WTC11 (cell line): ENCODE measurements around the gene TRAPPC8. TPM values are rescaled to one million over a fixed set of nuclear protein-coding genes. Genes with fewer than 3 reads are reported as not detected.

Source experiments
- ATAC-seq: fragments of 200-7000 bp; cut with Tn5 transposase; 2 replicates; pipeline ENCODE4 v1.10.0; 2021; ENCODE audit warnings: mild to moderate bottlenecking, moderate library complexity
- CTCF ChIA-PET: fragments of 300-600 bp; sonication (Branson Sonifier 250); formaldehyde crosslinking; loops from one replicate; lab custom pipeline; 2021; ENCODE audit warnings: antibody characterized with exemption; lab: Charles Lee
- POLR2A ChIA-PET: fragments of 350-600 bp; sonication (Branson Sonifier 250); formaldehyde crosslinking; loops from one replicate; lab custom pipeline; 2021; ENCODE audit warnings: antibody characterized with exemption; lab: Charles Lee
- DNase-seq: peaks from one replicate; pipeline ENCODE4 v3.0.0; 2021; ENCODE audit warnings: low spot score
- H3K27ac Mint-ChIP-seq: 2 replicates; pipeline ENCODE4 v1.8.0; 2021; ENCODE audit warnings: mixed read lengths
- H3K27me3 Mint-ChIP-seq: 2 replicates; pipeline ENCODE4 v1.8.0; 2021; ENCODE audit warnings: low read depth, mild to moderate bottlenecking, moderate library complexity, mixed read lengths
- H3K36me3 Mint-ChIP-seq: 2 replicates; pipeline ENCODE4 v1.8.0; 2021; ENCODE audit warnings: mixed read lengths
- H3K4me1 Mint-ChIP-seq: 2 replicates; pipeline ENCODE4 v1.8.0; 2022; ENCODE audit warnings: mixed read lengths
- H3K4me3 Mint-ChIP-seq: 2 replicates; pipeline ENCODE4 v1.8.0; 2021; ENCODE audit warnings: mild to moderate bottlenecking, moderate library complexity, mixed read lengths
- H3K9me3 Mint-ChIP-seq: 2 replicates; pipeline ENCODE4 v1.8.0; 2021; ENCODE audit warnings: mixed read lengths
- CTCF ChIP-seq: fragments of 200-600 bp; IDR thresholded peaks from 2 replicates; pipeline ENCODE4 v1.8.0; 2022; ENCODE audit warnings: antibody characterized with exemption
- ERG ChIP-seq: fragments of 250-450 bp; sonication (Bioruptor Pico); IDR thresholded peaks from 2 replicates; pipeline ENCODE4 v1.8.0; 2021; ENCODE audit warnings: mild to moderate bottlenecking
- ETV6 ChIP-seq: sonication (generic); formaldehyde crosslinking; IDR thresholded peaks from 2 replicates; pipeline ENCODE4 v1.8.1; 2022; ENCODE audit warnings: mild to moderate bottlenecking, missing genetic modification reagents
- FOXP1 ChIP-seq: sonication (generic); formaldehyde crosslinking; IDR thresholded peaks from 2 replicates; pipeline ENCODE4 v1.8.0; 2022; ENCODE audit warnings: missing genetic modification reagents, mild to moderate bottlenecking, moderate library complexity, borderline replicate concordance
- FOXP4 ChIP-seq: sonication (generic); formaldehyde crosslinking; IDR thresholded peaks from 2 replicates; pipeline ENCODE4 v1.8.0; 2022; ENCODE audit warnings: mild to moderate bottlenecking, missing genetic modification reagents
- JAZF1 ChIP-seq: fragments of 250-450 bp; sonication (Bioruptor Pico); IDR thresholded peaks from 2 replicates; pipeline ENCODE4 v1.9.0; 2021; ENCODE audit warnings: moderate library complexity, mild to moderate bottlenecking, inconsistent platforms
- JUN ChIP-seq: sonication (generic); formaldehyde crosslinking; IDR thresholded peaks from 2 replicates; pipeline ENCODE4 v1.8.0; 2023; ENCODE audit warnings: mild to moderate bottlenecking, missing genetic modification reagents
- NR3C1 ChIP-seq: sonication (generic); formaldehyde crosslinking; conservative IDR thresholded peaks from 2 replicates; pipeline ENCODE4 v1.8.1; 2023; ENCODE audit warnings: low read depth, mild to moderate bottlenecking, missing genetic modification reagents
- PRDM15 ChIP-seq: sonication (generic); formaldehyde crosslinking; IDR thresholded peaks from 2 replicates; pipeline ENCODE4 v1.8.0; 2022; ENCODE audit warnings: missing genetic modification reagents
- RORB ChIP-seq: fragments of 250-450 bp; sonication (Bioruptor Pico); IDR thresholded peaks from 2 replicates; pipeline ENCODE4 v1.9.0; 2021; ENCODE audit warnings: mild to moderate bottlenecking
- SOX15 ChIP-seq: fragments of 250-450 bp; sonication (Bioruptor Pico); IDR thresholded peaks from 2 replicates; pipeline ENCODE4 v1.9.0; 2021; ENCODE audit warnings: mild to moderate bottlenecking
- SP1 ChIP-seq: sonication (generic); formaldehyde crosslinking; conservative IDR thresholded peaks from 2 replicates; pipeline ENCODE4 v1.8.1; 2022; ENCODE audit warnings: missing genetic modification reagents
- TEAD1 ChIP-seq: sonication (generic); formaldehyde crosslinking; IDR thresholded peaks from 2 replicates; pipeline ENCODE4 v1.8.0; 2022; ENCODE audit warnings: mild to moderate bottlenecking, missing genetic modification reagents
- USF1 ChIP-seq: sonication (generic); formaldehyde crosslinking; IDR thresholded peaks from 2 replicates; pipeline ENCODE4 v1.8.0; 2022; ENCODE audit warnings: mild to moderate bottlenecking, missing genetic modification reagents
- ZNF121 ChIP-seq: sonication (generic); formaldehyde crosslinking; IDR thresholded peaks from 2 replicates; pipeline ENCODE4 v1.8.0; 2023; ENCODE audit warnings: missing genetic modification reagents
- ZNF671 ChIP-seq: fragments of 250-450 bp; sonication (Bioruptor Pico); IDR thresholded peaks from 2 replicates; pipeline ENCODE4 v1.8.0; 2021; ENCODE audit warnings: mild to moderate bottlenecking
- total RNA-seq: library from RNA; stranded (reverse); gene quantifications from 3 replicates; pipeline ENCODE4 v1.2.3, GENCODE V29; 2021
- TF ChIP-seq, protein P1 (sequence below): sonication (generic); formaldehyde crosslinking; IDR thresholded peaks from 2 replicates; pipeline ENCODE4 v1.8.1; 2022; ENCODE audit warnings: mild to moderate bottlenecking, moderate library complexity, missing genetic modification reagents
- TF ChIP-seq, protein P2 (sequence below): sonication (generic); formaldehyde crosslinking; IDR thresholded peaks from 2 replicates; pipeline ENCODE4 v1.8.1; 2023; ENCODE audit warnings: mild to moderate bottlenecking, missing genetic modification reagents, borderline replicate concordance
- TF ChIP-seq, protein P3 (sequence below): sonication (generic); formaldehyde crosslinking; IDR thresholded peaks from 2 replicates; pipeline ENCODE4 v1.8.1; 2023; ENCODE audit warnings: mild to moderate bottlenecking, missing genetic modification reagents, moderate library complexity

TRAPPC8 gene
- total RNA-seq, 1 experiment from 2014 or later, result 56.3 TPM

DNA sequence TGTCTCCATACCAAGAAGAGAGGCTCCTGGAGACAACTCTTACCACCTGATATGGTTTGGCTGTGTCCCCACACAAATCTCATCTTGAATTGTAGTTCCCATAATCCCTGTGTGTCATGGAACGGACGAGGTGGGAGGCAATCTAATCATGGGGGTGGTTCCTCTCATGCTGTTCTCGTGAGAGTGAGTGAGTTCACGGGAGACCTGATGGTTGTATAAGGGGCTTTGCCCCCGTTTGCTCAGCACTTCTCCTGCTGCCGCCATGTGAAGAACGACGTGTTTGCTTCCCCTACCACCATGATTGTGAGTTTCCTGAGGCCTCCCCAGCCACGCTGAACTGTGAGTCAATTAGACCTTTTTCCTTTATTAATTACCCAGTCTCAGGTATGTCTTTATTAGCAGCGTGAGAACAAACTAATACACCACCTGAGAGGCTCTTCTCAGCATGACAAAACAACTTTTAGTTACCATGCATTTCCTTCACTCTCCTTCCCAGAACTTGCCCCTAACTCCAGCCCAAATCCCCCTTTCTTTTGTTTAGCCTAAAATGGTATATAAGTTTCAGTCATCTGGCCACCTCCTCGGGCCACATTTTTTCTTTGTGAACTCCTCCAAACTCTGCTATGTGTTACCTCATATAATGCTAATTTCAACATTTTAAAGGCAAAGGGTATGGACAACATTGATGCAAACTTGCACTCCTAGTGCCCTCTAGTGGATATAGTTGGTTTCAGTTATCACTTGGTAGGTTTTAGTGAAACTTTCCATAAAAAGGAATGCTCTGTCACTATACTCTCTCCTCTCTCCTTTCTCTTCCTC is 123.6 kb downstream of the TRAPPC8 start:
- H3K27ac Mint-ChIP-seq, result peak overlapping the region; percentile 91
- H3K36me3 Mint-ChIP-seq, result peaks cover 23% of the 10 kb centered on the region
- H3K9me3 Mint-ChIP-seq, result peaks cover 18% of the 10 kb centered on the region
- DNase-seq, result no peak
- H3K4me3 Mint-ChIP-seq, result peak overlapping the region; percentile 42
- H3K4me1 Mint-ChIP-seq, result peaks cover 44% of the 10 kb centered on the region
- ChIA-PET CTCF (interaction anchor here (0.7 to 1.6 kb wide), 10 partner anchors 68 to 264 kb away, joined by 3 to 9 read pairs (median 4); no protein-coding TSS in a partner anchor), POLR2A (no interaction called here)
- TF ChIP-seq SOX15 (CRISPR knock-in tag), result no peak
- TF ChIP-seq TEAD1, result no peak
- TF ChIP-seq FOXP1 (CRISPR knock-in tag), result no peak
- no peak for TF ChIP-seq ZNF121 (CRISPR knock-in tag)
- TF ChIP-seq RORB (CRISPR knock-in tag), result no peak
- TF ChIP-seq, protein P1, sequence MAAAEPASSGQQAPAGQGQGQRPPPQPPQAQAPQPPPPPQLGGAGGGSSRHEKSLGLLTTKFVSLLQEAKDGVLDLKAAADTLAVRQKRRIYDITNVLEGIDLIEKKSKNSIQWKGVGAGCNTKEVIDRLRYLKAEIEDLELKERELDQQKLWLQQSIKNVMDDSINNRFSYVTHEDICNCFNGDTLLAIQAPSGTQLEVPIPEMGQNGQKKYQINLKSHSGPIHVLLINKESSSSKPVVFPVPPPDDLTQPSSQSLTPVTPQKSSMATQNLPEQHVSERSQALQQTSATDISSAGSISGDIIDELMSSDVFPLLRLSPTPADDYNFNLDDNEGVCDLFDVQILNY (CRISPR knock-in tag), result no peak
- no peak for TF ChIP-seq ZNF671
- TF ChIP-seq SP1 (CRISPR knock-in tag), result 0 out of 2 replicates have a peak, but pooled peaks have one; percentile 19
- no peak for TF ChIP-seq ERG (CRISPR knock-in tag)
- TF ChIP-seq FOXP4 (CRISPR knock-in tag), result no peak
- TF ChIP-seq, protein P2, sequence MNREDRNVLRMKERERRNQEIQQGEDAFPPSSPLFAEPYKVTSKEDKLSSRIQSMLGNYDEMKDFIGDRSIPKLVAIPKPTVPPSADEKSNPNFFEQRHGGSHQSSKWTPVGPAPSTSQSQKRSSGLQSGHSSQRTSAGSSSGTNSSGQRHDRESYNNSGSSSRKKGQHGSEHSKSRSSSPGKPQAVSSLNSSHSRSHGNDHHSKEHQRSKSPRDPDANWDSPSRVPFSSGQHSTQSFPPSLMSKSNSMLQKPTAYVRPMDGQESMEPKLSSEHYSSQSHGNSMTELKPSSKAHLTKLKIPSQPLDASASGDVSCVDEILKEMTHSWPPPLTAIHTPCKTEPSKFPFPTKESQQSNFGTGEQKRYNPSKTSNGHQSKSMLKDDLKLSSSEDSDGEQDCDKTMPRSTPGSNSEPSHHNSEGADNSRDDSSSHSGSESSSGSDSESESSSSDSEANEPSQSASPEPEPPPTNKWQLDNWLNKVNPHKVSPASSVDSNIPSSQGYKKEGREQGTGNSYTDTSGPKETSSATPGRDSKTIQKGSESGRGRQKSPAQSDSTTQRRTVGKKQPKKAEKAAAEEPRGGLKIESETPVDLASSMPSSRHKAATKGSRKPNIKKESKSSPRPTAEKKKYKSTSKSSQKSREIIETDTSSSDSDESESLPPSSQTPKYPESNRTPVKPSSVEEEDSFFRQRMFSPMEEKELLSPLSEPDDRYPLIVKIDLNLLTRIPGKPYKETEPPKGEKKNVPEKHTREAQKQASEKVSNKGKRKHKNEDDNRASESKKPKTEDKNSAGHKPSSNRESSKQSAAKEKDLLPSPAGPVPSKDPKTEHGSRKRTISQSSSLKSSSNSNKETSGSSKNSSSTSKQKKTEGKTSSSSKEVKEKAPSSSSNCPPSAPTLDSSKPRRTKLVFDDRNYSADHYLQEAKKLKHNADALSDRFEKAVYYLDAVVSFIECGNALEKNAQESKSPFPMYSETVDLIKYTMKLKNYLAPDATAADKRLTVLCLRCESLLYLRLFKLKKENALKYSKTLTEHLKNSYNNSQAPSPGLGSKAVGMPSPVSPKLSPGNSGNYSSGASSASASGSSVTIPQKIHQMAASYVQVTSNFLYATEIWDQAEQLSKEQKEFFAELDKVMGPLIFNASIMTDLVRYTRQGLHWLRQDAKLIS (CRISPR knock-in tag), result no peak
- TF ChIP-seq ETV6 (CRISPR knock-in tag), result no peak
- peak; percentile 55 for TF ChIP-seq CTCF
- TF ChIP-seq NR3C1 (CRISPR knock-in tag), result no peak
- ATAC-seq, result peak; percentile 82
- H3K27me3 Mint-ChIP-seq, result no peaks in the 10 kb centered on the region

DNA sequence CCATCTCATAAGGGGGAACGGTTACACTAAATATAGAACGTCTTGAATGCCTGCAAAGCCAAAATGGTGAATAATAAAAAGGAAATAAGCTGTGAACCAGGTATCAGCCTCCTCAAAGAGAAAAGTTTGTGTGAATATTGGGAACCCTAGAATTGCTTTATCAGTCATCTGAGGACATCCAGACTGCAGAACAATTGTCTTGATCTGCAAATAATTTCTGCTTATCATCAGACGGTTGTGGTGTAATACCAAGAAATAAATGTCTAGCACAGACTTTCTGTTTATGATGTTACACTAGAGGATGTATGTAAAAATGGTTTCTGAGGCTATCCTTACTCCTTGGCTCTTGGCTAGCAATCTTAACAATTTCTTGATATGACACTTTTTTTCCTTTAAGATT is 128.8 kb downstream of the TRAPPC8 start:
- H3K4me3 Mint-ChIP-seq, result no peak overlapping the region
- peaks cover 16% of the 10 kb centered on the region for H3K36me3 Mint-ChIP-seq
- POLR2A ChIA-PET, result no interaction called here
- CTCF ChIA-PET, result no interaction called here
- DNase-seq, result no peak
- H3K27ac Mint-ChIP-seq, result no peak overlapping the region
- H3K27me3 Mint-ChIP-seq, result no peaks in the 10 kb centered on the region
- no peak for ATAC-seq
- peaks cover 46% of the 10 kb centered on the region for H3K4me1 Mint-ChIP-seq
- H3K9me3 Mint-ChIP-seq, result peaks cover 23% of the 10 kb centered on the region
- no peak for TF ChIP-seq TEAD1
- no peak for TF ChIP-seq JAZF1 (CRISPR knock-in tag)
- TF ChIP-seq USF1 (CRISPR knock-in tag), result no peak
- TF ChIP-seq JUN, result no peak
- TF ChIP-seq, protein P3, sequence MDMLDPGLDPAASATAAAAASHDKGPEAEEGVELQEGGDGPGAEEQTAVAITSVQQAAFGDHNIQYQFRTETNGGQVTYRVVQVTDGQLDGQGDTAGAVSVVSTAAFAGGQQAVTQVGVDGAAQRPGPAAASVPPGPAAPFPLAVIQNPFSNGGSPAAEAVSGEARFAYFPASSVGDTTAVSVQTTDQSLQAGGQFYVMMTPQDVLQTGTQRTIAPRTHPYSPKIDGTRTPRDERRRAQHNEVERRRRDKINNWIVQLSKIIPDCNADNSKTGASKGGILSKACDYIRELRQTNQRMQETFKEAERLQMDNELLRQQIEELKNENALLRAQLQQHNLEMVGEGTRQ (CRISPR knock-in tag), result no peak
- TF ChIP-seq PRDM15, result no peak
